ENCODE results near the gene YKT6.

The YKT6 gene

DNA sequence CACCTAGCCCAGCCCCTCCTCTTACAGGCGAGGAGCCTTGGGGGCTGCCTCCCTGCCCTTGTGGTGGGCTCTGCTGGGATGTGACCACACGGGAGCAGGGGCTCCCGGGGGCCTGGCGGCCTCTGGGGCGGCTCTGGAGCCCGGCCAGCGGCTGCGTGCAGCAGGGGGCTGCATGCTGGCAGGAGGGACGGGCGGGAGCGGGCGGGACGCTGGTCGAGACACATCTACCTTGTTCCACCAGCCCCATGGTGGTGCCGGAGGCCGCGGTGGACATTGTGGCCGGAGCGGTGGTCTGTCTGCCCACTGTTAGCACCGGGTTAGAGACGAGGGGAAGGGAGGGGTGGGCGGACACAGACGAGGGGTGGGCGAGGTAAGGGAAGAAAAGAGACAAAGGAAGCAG lies 38.6 kb downstream of the YKT6 start:
- TF ChIP-seq EP300 (IDR thresholded peaks at IDR 0.05; ENCODE audit: borderline replicate concordance), result no peak

GRCh38 chr7:44240376-44240775 lies 39.6 kb downstream of the YKT6 start:
- TF ChIP-seq YY1 (IDR thresholded peaks at IDR 0.05; ENCODE audit: low read depth), result no peak
- TF ChIP-seq CEBPB (IDR thresholded peaks at IDR 0.05), result no peak

GRCh38 chr7:44240983-44241510 lies 40.3 kb downstream of the YKT6 start:
- TF ChIP-seq FOXM1 (IDR thresholded peaks at IDR 0.05; ENCODE audit: borderline replicate concordance, low read depth), result no peak
- no peak for TF ChIP-seq TEAD4 (IDR thresholded peaks at IDR 0.05)
- TF ChIP-seq MAX (IDR thresholded peaks at IDR 0.05), result no peak
- TF ChIP-seq RAD21 (IDR thresholded peaks at IDR 0.05; ENCODE audit: low read depth), result peak; percentile 85
- TF ChIP-seq ZBTB7A (IDR thresholded peaks at IDR 0.05; ENCODE audit: low read depth), result no peak
- TF ChIP-seq NFIC (IDR thresholded peaks at IDR 0.05), result no peak

GRCh38 chr7:44242091-44242490 lies 41.3 kb downstream of the YKT6 start:
- TF ChIP-seq, protein P1, sequence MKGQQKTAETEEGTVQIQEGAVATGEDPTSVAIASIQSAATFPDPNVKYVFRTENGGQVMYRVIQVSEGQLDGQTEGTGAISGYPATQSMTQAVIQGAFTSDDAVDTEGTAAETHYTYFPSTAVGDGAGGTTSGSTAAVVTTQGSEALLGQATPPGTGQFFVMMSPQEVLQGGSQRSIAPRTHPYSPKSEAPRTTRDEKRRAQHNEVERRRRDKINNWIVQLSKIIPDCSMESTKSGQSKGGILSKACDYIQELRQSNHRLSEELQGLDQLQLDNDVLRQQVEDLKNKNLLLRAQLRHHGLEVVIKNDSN (IDR thresholded peaks at IDR 0.05), result no peak
- TF ChIP-seq CREB1 (IDR thresholded peaks at IDR 0.05; ENCODE audit: low read depth), result no peak
- TF ChIP-seq EP300 (IDR thresholded peaks at IDR 0.05; ENCODE audit: borderline replicate concordance), result no peak
- TF ChIP-seq EGR1 (IDR thresholded peaks at IDR 0.05), result no peak
- no peak for TF ChIP-seq ZBTB7A (IDR thresholded peaks at IDR 0.05; ENCODE audit: low read depth)
- no peak for TF ChIP-seq FOXM1 (IDR thresholded peaks at IDR 0.05; ENCODE audit: borderline replicate concordance, low read depth)
- no peak for TF ChIP-seq TEAD4 (IDR thresholded peaks at IDR 0.05)
- no peak for TF ChIP-seq YY1 (IDR thresholded peaks at IDR 0.05; ENCODE audit: low read depth)
- TF ChIP-seq TCF12 (IDR thresholded peaks at IDR 0.05; ENCODE audit: low read depth), result no peak
- TF ChIP-seq REST (IDR thresholded peaks at IDR 0.05; ENCODE audit: low read depth), result no peak
- no peak for TF ChIP-seq TAF1 (IDR thresholded peaks at IDR 0.05; ENCODE audit: low read depth)
- TF ChIP-seq MAX (IDR thresholded peaks at IDR 0.05), result no peak
- no peak for TF ChIP-seq RAD21 (IDR thresholded peaks at IDR 0.05; ENCODE audit: low read depth)

DNA sequence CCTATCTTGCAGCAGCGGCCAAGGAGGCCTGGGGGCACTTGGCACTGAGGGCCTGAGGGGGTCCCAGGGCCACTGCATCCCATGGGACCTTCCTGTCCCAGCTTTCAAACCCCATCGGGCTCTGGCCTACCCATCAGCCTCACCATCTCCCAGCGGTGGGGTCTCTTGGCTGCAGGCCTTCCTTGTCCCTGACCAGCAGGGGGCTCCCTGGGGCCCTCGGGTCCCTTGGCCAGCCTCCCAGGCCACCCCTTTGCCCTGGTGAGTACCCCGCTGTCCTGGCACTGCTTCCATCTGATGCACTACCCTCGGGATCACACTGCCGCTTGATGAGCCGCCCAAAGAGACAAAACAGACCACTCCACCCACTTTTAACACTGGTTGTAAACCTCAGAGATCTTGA lies 43.5 kb downstream of the YKT6 start:
- TF ChIP-seq MAX (IDR thresholded peaks at IDR 0.05) (no peak), TEAD4 (IDR thresholded peaks at IDR 0.05) (no peak), FOXM1 (IDR thresholded peaks at IDR 0.05; ENCODE audit: borderline replicate concordance, low read depth) (no peak), TCF12 (IDR thresholded peaks at IDR 0.05; ENCODE audit: low read depth) (no peak), YY1 (IDR thresholded peaks at IDR 0.05; ENCODE audit: low read depth) (no peak), RAD21 (IDR thresholded peaks at IDR 0.05; ENCODE audit: low read depth) (peak; percentile 28)

GRCh38 chr7:44246396-44247113 lies 45.8 kb downstream of the YKT6 start:
- no peak for TF ChIP-seq YY1 (IDR thresholded peaks at IDR 0.05; ENCODE audit: low read depth)
- no peak for TF ChIP-seq TCF12 (IDR thresholded peaks at IDR 0.05; ENCODE audit: low read depth)

GRCh38 chr7:44247868-44248651 lies 47.3 kb downstream of the YKT6 start:
- TF ChIP-seq REST (IDR thresholded peaks at IDR 0.05; ENCODE audit: low read depth) (no peak), NFIC (IDR thresholded peaks at IDR 0.05) (no peak), CEBPB (IDR thresholded peaks at IDR 0.05) (no peak), ZBTB7A (IDR thresholded peaks at IDR 0.05; ENCODE audit: low read depth) (no peak), FOXM1 (IDR thresholded peaks at IDR 0.05; ENCODE audit: borderline replicate concordance, low read depth) (no peak), YY1 (IDR thresholded peaks at IDR 0.05; ENCODE audit: low read depth) (no peak), RAD21 (IDR thresholded peaks at IDR 0.05; ENCODE audit: low read depth) (no peak), TEAD4 (IDR thresholded peaks at IDR 0.05) (no peak), EP300 (IDR thresholded peaks at IDR 0.05; ENCODE audit: borderline replicate concordance) (no peak), CREB1 (IDR thresholded peaks at IDR 0.05; ENCODE audit: low read depth) (no peak), EGR1 (IDR thresholded peaks at IDR 0.05) (no peak), TCF12 (IDR thresholded peaks at IDR 0.05; ENCODE audit: low read depth) (no peak), MAX (IDR thresholded peaks at IDR 0.05) (no peak), TAF1 (IDR thresholded peaks at IDR 0.05; ENCODE audit: low read depth) (no peak)
- TF ChIP-seq, protein P1 (IDR thresholded peaks at IDR 0.05), result no peak

All from Ishikawa (cell line).